ENCODE measurements around the gene ZNF37A. TPM values are rescaled to one million over a fixed set of nuclear protein-coding genes. Genes with fewer than 3 reads are reported as not detected.

Gene ZNF37A
- total RNA-seq, 1 experiment from 2014 or later: 18.5 TPM

- Histone ChIP-seq H3K4me3 (replicated peaks in 1 of 2; ENCODE audit: low read depth in 1 of 2, low read length in 2 of 2) (no peak overlapping the region), H3K36me3 (ENCODE audit: control insufficient read depth in 1 of 2, insufficient read depth in 2 of 2, low read length in 2 of 2) (peaks cover 0 to 64% of the 10 kb centered on the region in 2 experiments; a peak in 2 of 4 replicates), H3K4me2 (ENCODE audit: low read length) (no peak overlapping the region), H3K27me3 (ENCODE audit: insufficient read depth, low read length) (no peaks in the 10 kb centered on the region), H3K9me3 (ENCODE audit: control insufficient read depth in 1 of 2, insufficient read depth in 1 of 2, low read depth in 1 of 2, low read length in 2 of 2) (peaks cover 14 to 15% of the 10 kb centered on the region in 2 experiments; a peak in 3 of 4 replicates), H4K20me1 (ENCODE audit: insufficient read depth) (no peaks in the 10 kb centered on the region), H2AFZ (ENCODE audit: low read depth, low read length, poor library complexity, severe bottlenecking) (no peak overlapping the region), H3K9ac (ENCODE audit: low read length) (no peak overlapping the region), H3K9me2 (ENCODE audit: insufficient read depth) (no peaks in the 10 kb centered on the region), H3K79me2 (ENCODE audit: insufficient read depth, low read length) (peaks cover 29% of the 10 kb centered on the region), H3K27ac (ENCODE audit: low read depth, low read length) (no peak overlapping the region), H3K4me1 (ENCODE audit: control insufficient read depth in 1 of 2, insufficient read depth in 2 of 2, low read length in 2 of 2) (no peaks in the 10 kb centered on the region)
- POLR2A ChIA-PET: no interaction called here
- TF ChIP-seq, protein P1, sequence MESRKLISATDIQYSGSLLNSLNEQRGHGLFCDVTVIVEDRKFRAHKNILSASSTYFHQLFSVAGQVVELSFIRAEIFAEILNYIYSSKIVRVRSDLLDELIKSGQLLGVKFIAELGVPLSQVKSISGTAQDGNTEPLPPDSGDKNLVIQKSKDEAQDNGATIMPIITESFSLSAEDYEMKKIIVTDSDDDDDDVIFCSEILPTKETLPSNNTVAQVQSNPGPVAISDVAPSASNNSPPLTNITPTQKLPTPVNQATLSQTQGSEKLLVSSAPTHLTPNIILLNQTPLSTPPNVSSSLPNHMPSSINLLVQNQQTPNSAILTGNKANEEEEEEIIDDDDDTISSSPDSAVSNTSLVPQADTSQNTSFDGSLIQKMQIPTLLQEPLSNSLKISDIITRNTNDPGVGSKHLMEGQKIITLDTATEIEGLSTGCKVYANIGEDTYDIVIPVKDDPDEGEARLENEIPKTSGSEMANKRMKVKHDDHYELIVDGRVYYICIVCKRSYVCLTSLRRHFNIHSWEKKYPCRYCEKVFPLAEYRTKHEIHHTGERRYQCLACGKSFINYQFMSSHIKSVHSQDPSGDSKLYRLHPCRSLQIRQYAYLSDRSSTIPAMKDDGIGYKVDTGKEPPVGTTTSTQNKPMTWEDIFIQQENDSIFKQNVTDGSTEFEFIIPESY (IDR thresholded peaks at IDR 0.05; ENCODE audit: extremely low read depth, insufficient replicate concordance, low read length): no peak
- TF ChIP-seq SRF (IDR thresholded peaks at IDR 0.05; ENCODE audit: low read depth) (no peak), EZH2phosphoT487 (IDR thresholded peaks at IDR 0.05; ENCODE audit: borderline replicate concordance) (no peak)
- ATAC-seq (no peak), DNase-seq (ENCODE audit: low read depth, low spot score) (no peak)
- no TSS peak for BruUV-seq (replicated peaks)
- RAD21 ChIA-PET (ENCODE audit: low non-redundant PET in 1 of 2, low total read pairs in 2 of 2, uncharacterized antibody in 2 of 2, unreplicated experiment in 2 of 2): no interaction called here
- CTCF ChIA-PET: no interaction called here
- intact Hi-C loops (cut with micrococcal nuclease): no loop called here
Measured at GRCh38 chr10:38103756-38104155, 9.6 kb downstream of the ZNF37A start.

GRCh38 chr10:38112159-38112558, 18.0 kb downstream of the ZNF37A start:
- H3K79me2 ChIP-seq (ENCODE audit: insufficient read depth, low read length): no peaks in the 10 kb centered on the region
- H3K9ac ChIP-seq (ENCODE audit: low read length): no peak overlapping the region
- TF ChIP-seq EZH2 (IDR thresholded peaks at IDR 0.05): no peak
- TF ChIP-seq SIN3A (IDR thresholded peaks at IDR 0.05; ENCODE audit: low read depth): no peak
- TF ChIP-seq POLR2A (IDR thresholded peaks at IDR 0.05; ENCODE audit: borderline replicate concordance, extremely low read depth, insufficient read depth, insufficient read length): no peak
- no peak for TF ChIP-seq ZNF274 (IDR thresholded peaks at IDR 0.05; ENCODE audit: low read depth, low read length)
- no peak for TF ChIP-seq EGR1 (IDR thresholded peaks at IDR 0.05; ENCODE audit: low read depth)
- TF ChIP-seq, protein P2, sequence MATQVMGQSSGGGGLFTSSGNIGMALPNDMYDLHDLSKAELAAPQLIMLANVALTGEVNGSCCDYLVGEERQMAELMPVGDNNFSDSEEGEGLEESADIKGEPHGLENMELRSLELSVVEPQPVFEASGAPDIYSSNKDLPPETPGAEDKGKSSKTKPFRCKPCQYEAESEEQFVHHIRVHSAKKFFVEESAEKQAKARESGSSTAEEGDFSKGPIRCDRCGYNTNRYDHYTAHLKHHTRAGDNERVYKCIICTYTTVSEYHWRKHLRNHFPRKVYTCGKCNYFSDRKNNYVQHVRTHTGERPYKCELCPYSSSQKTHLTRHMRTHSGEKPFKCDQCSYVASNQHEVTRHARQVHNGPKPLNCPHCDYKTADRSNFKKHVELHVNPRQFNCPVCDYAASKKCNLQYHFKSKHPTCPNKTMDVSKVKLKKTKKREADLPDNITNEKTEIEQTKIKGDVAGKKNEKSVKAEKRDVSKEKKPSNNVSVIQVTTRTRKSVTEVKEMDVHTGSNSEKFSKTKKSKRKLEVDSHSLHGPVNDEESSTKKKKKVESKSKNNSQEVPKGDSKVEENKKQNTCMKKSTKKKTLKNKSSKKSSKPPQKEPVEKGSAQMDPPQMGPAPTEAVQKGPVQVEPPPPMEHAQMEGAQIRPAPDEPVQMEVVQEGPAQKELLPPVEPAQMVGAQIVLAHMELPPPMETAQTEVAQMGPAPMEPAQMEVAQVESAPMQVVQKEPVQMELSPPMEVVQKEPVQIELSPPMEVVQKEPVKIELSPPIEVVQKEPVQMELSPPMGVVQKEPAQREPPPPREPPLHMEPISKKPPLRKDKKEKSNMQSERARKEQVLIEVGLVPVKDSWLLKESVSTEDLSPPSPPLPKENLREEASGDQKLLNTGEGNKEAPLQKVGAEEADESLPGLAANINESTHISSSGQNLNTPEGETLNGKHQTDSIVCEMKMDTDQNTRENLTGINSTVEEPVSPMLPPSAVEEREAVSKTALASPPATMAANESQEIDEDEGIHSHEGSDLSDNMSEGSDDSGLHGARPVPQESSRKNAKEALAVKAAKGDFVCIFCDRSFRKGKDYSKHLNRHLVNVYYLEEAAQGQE (IDR thresholded peaks at IDR 0.05; ENCODE audit: low read depth): no peak
- no peak for TF ChIP-seq JUND (IDR thresholded peaks at IDR 0.05)
- no peak for TF ChIP-seq ZFX (IDR thresholded peaks at IDR 0.05)
- TF ChIP-seq, protein P3, sequence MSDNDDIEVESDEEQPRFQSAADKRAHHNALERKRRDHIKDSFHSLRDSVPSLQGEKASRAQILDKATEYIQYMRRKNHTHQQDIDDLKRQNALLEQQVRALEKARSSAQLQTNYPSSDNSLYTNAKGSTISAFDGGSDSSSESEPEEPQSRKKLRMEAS (IDR thresholded peaks at IDR 0.05): no peak
- TF ChIP-seq, protein P1 (IDR thresholded peaks at IDR 0.05; ENCODE audit: extremely low read depth, insufficient replicate concordance, low read length): no peak
- TF ChIP-seq TCF7L2 (IDR thresholded peaks at IDR 0.05; ENCODE audit: borderline replicate concordance, extremely low read depth, insufficient read depth, insufficient read length): no peak
- H3K36me3 ChIP-seq (ENCODE audit: control insufficient read depth in 1 of 2, insufficient read depth in 2 of 2, low read length in 2 of 2): peaks cover 12 to 31% of the 10 kb centered on the region in 2 experiments
- H3K9me2 ChIP-seq (ENCODE audit: insufficient read depth): no peaks in the 10 kb centered on the region
- H3K9me3 ChIP-seq (ENCODE audit: control insufficient read depth in 1 of 2, insufficient read depth in 1 of 2, low read depth in 1 of 2, low read length in 2 of 2): peaks cover 6 to 32% of the 10 kb centered on the region in 2 experiments
- ATAC-seq (no peak), DNase-seq (ENCODE audit: low read depth, low spot score) (no peak)
- H3K27ac ChIP-seq (ENCODE audit: low read depth, low read length): no peak overlapping the region
- no peaks in the 10 kb centered on the region for H3K4me1 ChIP-seq (ENCODE audit: control insufficient read depth in 1 of 2, insufficient read depth in 2 of 2, low read length in 2 of 2)
- H3K4me3 ChIP-seq (replicated peaks in 1 of 2; ENCODE audit: low read depth in 1 of 2, low read length in 2 of 2): no peak overlapping the region
- ChIA-PET RAD21 (ENCODE audit: low non-redundant PET in 1 of 2, low total read pairs in 2 of 2, uncharacterized antibody in 2 of 2, unreplicated experiment in 2 of 2) (interaction anchor here in 1 of 2 experiments (0.6 kb wide), 1 partner anchor 108 kb away, joined by 3 read pairs; no protein-coding TSS in a partner anchor), POLR2A (no interaction called here), CTCF (no interaction called here)
- intact Hi-C loops (cut with micrococcal nuclease): no loop called here
- H2AFZ ChIP-seq (ENCODE audit: low read depth, low read length, poor library complexity, severe bottlenecking): no peak overlapping the region
- no peak overlapping the region for H3K4me2 ChIP-seq (ENCODE audit: low read length)
- no TSS peak for BruUV-seq (replicated peaks)
- H3K27me3 ChIP-seq (ENCODE audit: insufficient read depth, low read length): no peaks in the 10 kb centered on the region
- H4K20me1 ChIP-seq (ENCODE audit: insufficient read depth): no peaks in the 10 kb centered on the region
